ENCODE data around the gene SFXN5. TPM values are rescaled to one million over a fixed set of nuclear protein-coding genes. Genes with fewer than 3 reads are reported as not detected.

Gene SFXN5
- total RNA-seq, 1 experiment from 2014 or later = 27.8 TPM

DNA sequence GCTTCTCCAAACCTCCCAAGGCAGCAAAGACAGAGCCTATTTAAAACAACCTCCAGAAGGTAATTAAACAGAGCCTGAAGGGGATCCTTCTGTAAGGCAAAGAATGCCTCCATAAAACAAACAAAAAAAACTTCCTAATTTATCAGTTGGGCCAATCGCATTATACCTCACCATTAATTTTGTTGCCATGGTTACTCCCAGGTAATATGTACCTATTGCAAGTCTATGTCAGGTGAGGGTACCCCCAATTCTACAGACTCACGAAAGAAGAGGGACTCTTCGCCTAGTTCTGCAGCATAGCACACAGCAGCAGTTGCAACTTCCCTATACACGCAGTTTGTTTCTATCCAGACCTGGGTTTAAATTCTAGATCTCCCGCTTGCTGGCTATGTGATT is 38.8 kb downstream of the SFXN5 start:
- Histone ChIP-seq H3K27me3 (ENCODE audit: control insufficient read depth, insufficient read depth, low read length) (no peaks in the 10 kb centered on the region), H3K4me1 (ENCODE audit: control insufficient read depth, insufficient read depth, low read length) (no peaks in the 10 kb centered on the region), H3K36me3 (ENCODE audit: control insufficient read depth, insufficient read depth, low read length) (no peaks in the 10 kb centered on the region; the same call in 1 of the 2 replicates), H3K9me3 (ENCODE audit: control insufficient read depth, insufficient read depth, low read depth, low read length) (no peaks in the 10 kb centered on the region), H3K27ac (ENCODE audit: low read length) (no peak overlapping the region), H3K4me3 (ENCODE audit: low read depth in 2 of 2, low read length in 2 of 2) (no peak overlapping the region)
- in situ Hi-C loops (cut with HindIII; ENCODE audit: low pct_unique_long_range_greater_than_20kb, low sequenced_read_pairs) = no loop called here
- intact Hi-C loops (cut with micrococcal nuclease; ENCODE audit: unreplicated experiment) = no loop called here
- ChIA-PET POLR2A (interaction anchor here (0.5 kb wide), 1 partner anchor 1146 kb away, joined by 3 read pairs; the partner anchor contains the start of gene MOB1A), CTCF (no interaction called here)
- DNase-seq (ENCODE audit: low read depth, low spot score) (no peak), ATAC-seq (no peak)
- TF ChIP-seq TCF7L2 (IDR thresholded peaks at IDR 0.05; ENCODE audit: low read depth, low read length) (no peak), SIN3A (IDR thresholded peaks at IDR 0.05; ENCODE audit: borderline replicate concordance, insufficient read depth, low read depth, low read length) (no peak), POLR2AphosphoS5 (IDR thresholded peaks at IDR 0.05; ENCODE audit: low read depth, low read length) (no peak)
- TF ChIP-seq, protein P1, sequence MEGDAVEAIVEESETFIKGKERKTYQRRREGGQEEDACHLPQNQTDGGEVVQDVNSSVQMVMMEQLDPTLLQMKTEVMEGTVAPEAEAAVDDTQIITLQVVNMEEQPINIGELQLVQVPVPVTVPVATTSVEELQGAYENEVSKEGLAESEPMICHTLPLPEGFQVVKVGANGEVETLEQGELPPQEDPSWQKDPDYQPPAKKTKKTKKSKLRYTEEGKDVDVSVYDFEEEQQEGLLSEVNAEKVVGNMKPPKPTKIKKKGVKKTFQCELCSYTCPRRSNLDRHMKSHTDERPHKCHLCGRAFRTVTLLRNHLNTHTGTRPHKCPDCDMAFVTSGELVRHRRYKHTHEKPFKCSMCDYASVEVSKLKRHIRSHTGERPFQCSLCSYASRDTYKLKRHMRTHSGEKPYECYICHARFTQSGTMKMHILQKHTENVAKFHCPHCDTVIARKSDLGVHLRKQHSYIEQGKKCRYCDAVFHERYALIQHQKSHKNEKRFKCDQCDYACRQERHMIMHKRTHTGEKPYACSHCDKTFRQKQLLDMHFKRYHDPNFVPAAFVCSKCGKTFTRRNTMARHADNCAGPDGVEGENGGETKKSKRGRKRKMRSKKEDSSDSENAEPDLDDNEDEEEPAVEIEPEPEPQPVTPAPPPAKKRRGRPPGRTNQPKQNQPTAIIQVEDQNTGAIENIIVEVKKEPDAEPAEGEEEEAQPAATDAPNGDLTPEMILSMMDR (IDR thresholded peaks at IDR 0.05) = no peak
- TF ChIP-seq, protein P2, sequence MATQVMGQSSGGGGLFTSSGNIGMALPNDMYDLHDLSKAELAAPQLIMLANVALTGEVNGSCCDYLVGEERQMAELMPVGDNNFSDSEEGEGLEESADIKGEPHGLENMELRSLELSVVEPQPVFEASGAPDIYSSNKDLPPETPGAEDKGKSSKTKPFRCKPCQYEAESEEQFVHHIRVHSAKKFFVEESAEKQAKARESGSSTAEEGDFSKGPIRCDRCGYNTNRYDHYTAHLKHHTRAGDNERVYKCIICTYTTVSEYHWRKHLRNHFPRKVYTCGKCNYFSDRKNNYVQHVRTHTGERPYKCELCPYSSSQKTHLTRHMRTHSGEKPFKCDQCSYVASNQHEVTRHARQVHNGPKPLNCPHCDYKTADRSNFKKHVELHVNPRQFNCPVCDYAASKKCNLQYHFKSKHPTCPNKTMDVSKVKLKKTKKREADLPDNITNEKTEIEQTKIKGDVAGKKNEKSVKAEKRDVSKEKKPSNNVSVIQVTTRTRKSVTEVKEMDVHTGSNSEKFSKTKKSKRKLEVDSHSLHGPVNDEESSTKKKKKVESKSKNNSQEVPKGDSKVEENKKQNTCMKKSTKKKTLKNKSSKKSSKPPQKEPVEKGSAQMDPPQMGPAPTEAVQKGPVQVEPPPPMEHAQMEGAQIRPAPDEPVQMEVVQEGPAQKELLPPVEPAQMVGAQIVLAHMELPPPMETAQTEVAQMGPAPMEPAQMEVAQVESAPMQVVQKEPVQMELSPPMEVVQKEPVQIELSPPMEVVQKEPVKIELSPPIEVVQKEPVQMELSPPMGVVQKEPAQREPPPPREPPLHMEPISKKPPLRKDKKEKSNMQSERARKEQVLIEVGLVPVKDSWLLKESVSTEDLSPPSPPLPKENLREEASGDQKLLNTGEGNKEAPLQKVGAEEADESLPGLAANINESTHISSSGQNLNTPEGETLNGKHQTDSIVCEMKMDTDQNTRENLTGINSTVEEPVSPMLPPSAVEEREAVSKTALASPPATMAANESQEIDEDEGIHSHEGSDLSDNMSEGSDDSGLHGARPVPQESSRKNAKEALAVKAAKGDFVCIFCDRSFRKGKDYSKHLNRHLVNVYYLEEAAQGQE (IDR thresholded peaks at IDR 0.05; ENCODE audit: insufficient read depth in 1 of 2, low read depth in 2 of 2, low read length in 1 of 2) = no peak
- no TSS peak for BruUV-seq (replicated peaks)

DNA sequence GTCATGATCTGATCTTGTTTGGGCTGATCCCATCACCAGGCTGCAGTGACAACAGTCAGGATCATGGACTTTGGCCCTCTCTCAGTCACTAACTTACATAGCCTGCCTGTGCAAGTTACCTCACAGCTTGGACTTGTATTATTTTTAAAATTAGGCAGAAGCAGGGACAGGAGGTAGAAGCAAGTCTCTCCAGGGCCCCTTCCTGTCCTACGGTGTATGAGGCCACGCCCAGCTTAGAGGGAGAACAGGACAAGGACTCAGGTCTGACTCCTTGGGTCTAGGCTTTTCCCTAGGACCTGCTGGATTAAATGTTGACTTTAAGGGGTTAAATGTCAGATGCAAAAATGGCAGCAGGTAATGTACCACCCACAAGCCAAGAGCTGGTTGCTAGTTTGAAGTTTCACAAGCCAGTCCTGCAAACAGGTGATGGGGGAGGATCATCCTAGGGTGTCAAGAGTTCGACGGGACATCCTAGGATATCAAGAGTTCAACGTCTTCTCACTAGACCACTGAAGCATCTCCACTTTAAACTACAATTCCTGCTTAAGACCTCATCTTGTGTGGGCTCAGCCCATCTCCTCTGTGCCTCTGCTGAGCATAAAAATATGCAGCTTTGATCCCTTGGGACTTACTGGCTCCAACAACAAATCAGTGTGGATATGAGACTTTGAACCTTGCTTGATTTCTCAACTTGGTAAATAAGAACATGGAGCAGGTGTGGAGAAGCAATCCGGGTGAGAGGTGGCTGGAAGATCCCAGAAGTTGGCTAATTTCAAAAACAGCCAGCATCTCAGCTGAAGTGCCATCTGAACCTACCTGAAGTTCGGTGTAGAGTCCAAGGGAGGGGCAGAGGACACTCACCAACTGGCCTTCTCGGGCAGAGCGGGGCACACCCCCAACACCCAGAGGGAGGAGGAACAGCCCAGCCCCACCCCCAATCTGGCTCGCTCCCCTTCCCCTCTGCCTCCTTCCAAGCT is 39.5 kb downstream of the SFXN5 start:
- no peak for ATAC-seq
- Histone ChIP-seq H3K4me3 (ENCODE audit: low read depth in 2 of 2, low read length in 2 of 2) (no peak overlapping the region), H3K36me3 (ENCODE audit: control insufficient read depth, insufficient read depth, low read length) (no peaks in the 10 kb centered on the region; the same call in 1 of the 2 replicates), H3K9me3 (ENCODE audit: control insufficient read depth, insufficient read depth, low read depth, low read length) (no peaks in the 10 kb centered on the region), H3K4me1 (ENCODE audit: control insufficient read depth, insufficient read depth, low read length) (no peaks in the 10 kb centered on the region), H3K27me3 (ENCODE audit: control insufficient read depth, insufficient read depth, low read length) (no peaks in the 10 kb centered on the region), H3K27ac (ENCODE audit: low read length) (no peak overlapping the region)
- TF ChIP-seq, protein P2 (IDR thresholded peaks at IDR 0.05; ENCODE audit: insufficient read depth in 1 of 2, low read depth in 2 of 2, low read length in 1 of 2) = no peak
- TF ChIP-seq TCF7L2 (IDR thresholded peaks at IDR 0.05; ENCODE audit: low read depth, low read length) (no peak), SIN3A (IDR thresholded peaks at IDR 0.05; ENCODE audit: borderline replicate concordance, insufficient read depth, low read depth, low read length) (no peak)
- TF ChIP-seq, protein P1 (IDR thresholded peaks at IDR 0.05) = no peak
- no peak for DNase-seq (ENCODE audit: low read depth, low spot score)
- ChIA-PET POLR2A (interaction anchor here (0.5 to 0.6 kb wide), 2 partner anchors 418 to 1147 kb away, joined by 3 read pairs; partner anchors contain the start of gene MOB1A), CTCF (no interaction called here)
- in situ Hi-C loops (cut with HindIII; ENCODE audit: low pct_unique_long_range_greater_than_20kb, low sequenced_read_pairs) = no loop called here
- BruUV-seq (replicated peaks) = no TSS peak
- intact Hi-C loops (cut with micrococcal nuclease; ENCODE audit: unreplicated experiment) = no loop called here

Data from Panc1 (cell line).